PFSK-1 (cell line): ENCODE data around the gene HSPB3.

Experiments
- FOXP2 ChIP-seq: optimal IDR thresholded peaks from 2 replicates; pipeline ENCODE3; 2011; ENCODE audit warnings: borderline replicate concordance, control low read depth, inconsistent platforms; ENCODE audit not compliant: insufficient read depth; ENCODE audit errors: extremely low read length, extremely low read depth
- POLR2AphosphoS5 ChIP-seq: IDR thresholded peaks from 2 replicates; pipeline ENCODE4 v1.6.1; 2012; ENCODE audit warnings: low read depth, mild to moderate bottlenecking, control low read depth, low read length, moderate library complexity
- REST ChIP-seq, 2 experiments: IDR thresholded peaks; 2 replicates each; pipeline versions ENCODE4 v1.6.1 to v1.8.0; 2011 to 2012; ENCODE audit warnings: low read depth in 2 of 2, low read length in 2 of 2, control low read depth in 1 of 2, inconsistent platforms in 1 of 2, mild to moderate bottlenecking in 1 of 2, moderate library complexity in 1 of 2; ENCODE audit not compliant: insufficient read depth in 1 of 2
- TAF1 ChIP-seq: IDR thresholded peaks from 2 replicates; pipeline ENCODE4 v1.6.1; 2012; ENCODE audit warnings: low read length, control low read depth, borderline replicate concordance; ENCODE audit not compliant: insufficient read depth

DNA sequence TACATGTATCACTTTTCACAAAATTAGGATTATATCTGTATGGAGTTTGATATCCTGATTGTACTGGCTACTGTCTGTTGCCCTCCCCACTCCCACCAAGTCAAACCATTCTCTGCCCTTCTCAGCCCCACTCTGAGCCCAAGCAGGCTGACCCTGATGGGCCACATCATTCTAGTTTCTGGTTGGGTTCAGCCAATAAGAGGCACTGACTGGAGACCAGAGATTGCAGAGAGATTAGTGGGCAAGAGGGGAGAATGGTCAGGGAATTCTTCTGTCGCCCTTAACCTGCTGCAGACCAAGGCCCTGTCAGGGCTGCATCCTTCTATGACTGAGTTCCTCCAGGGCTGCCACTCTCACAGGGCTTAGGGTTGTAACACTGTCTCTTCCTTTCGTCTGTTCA is 2.7 kb downstream of the HSPB3 start:
- TF ChIP-seq REST (IDR thresholded peaks at IDR 0.05; ENCODE audit: insufficient read depth in 1 of 2, low read depth in 2 of 2, low read length in 2 of 2): no peak
- TF ChIP-seq POLR2AphosphoS5: no peak
- TF ChIP-seq TAF1: no peak
- TF ChIP-seq FOXP2: no peak
